ENCODE results near the gene ARPP21. TPM values are rescaled to one million over a fixed set of nuclear protein-coding genes. Genes with fewer than 3 reads are reported as not detected.

Gene ARPP21
- polyA plus RNA-seq, 3 donors, result 1.4 to 2.1 (median 1.6) TPM

DNA sequence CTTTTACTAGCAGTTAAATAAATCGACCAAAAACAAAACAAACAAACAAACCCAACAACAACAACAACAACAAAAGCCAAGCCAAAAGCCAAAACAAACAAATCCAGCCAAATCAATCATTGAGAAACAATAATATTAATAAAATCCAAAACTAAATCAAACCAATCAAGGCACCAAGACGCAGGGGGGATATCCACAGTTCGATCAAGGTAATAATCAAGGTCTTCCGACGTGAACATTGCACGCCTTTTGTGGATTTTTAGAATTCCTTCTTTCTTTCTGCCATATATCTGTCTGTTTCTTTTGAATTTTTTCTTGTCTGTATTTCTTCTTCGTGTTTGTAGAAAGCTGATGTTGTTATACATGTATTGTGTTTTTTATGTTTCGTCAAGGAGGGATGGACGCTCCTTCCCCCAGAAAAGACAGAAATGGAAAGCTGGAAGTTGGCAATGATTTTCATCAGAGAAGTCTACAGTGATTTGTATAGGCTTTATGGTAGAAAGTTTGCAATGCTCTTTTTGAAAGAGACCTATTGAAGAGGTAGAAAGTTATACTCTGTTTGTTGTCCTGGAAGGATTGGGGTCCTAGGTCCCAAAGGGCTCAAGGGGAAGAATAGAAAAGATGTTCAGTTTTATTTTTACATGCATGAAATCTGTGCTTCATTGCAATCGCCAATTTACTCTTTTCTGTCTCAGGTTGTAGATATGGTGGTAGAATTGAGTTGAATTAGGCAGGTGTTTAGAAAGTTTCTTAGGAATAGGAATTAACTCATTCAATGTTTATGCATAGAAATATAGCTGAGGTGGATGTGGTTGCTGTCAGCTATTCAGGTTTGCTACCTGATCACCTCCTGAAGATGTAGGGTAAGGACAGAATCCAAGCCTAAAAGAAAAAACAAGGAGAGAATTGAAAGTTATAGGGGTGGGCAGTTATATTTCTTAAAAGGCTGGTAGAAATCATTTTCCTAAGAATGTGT, 1.2 kb downstream of the ARPP21 start:
- no peak for DNase-seq (ENCODE audit: extremely low read depth in 1 of 11, low read depth in 9 of 11, low spot score in 4 of 11)

DNA sequence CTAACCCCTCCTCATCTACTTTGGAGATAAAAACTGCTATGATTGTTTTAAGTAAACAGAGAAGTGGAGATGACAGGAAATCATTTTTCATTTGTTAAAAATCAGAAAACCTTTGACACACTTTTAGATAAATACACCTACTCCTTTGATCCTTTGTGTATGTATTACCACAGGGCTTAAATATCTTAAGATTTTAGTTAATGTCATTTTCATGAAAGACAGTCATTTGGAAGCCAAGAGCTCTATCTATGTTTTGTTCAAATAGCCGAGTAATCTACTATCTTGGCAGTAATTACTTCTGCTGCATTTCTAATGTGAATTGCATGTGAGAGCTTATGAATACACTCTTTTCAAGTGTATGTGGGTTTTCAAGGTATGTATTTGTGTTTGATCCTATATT, 2.0 kb downstream of the ARPP21 start:
- DNase-seq (ENCODE audit: extremely low read depth in 1 of 11, low read depth in 9 of 11, low spot score in 4 of 11), result no peak

DNA sequence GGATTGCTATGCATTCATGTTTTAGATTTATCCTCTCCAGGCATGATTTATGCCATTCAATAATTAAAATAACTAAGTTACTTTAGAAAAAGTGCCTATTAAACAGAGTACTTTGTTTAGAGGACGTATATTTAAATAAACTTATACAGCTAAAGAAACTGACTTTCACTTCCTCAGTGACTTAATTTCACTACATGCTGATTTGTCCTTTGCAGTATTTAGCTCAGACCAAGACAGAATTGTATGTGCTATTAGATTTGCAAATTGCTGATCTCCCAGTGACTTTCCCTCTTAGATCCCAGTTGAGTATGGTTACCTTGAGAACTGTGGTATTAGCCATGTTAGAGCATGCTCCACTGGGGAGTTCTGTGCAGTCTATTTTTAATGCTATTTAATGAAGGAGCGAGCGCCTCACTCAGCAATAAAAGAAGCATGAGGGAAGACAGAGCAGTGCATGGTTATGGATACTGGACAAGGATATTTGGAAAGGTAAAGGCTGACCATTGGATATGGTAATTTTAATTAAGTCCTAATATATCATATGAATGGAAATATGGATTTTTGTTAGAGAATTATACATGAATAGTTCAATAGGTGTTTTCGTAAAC, 2.7 kb downstream of the ARPP21 start:
- no peak for DNase-seq (ENCODE audit: extremely low read depth in 1 of 11, low read depth in 9 of 11, low spot score in 4 of 11)

DNA sequence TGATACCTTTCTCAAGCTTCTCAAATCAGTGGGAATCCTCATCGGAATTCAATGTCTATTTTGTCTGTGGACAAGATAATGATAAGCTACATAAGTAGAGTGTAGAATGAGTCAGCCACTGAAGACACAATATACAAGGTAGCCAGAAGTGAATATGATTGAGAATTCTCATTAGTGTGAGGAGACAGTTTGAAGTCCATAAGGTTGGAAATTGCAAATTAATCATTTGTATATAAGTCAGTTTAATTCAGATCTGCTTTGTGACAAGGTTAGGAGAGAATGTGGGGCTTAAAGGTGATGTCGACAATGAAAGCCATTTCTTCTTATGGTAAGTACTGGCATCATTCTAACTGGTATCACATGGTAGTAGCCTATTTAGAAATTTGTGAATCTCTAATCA, 4.2 kb downstream of the ARPP21 start:
- no peak for DNase-seq (ENCODE audit: extremely low read depth in 1 of 11, low read depth in 9 of 11, low spot score in 4 of 11)

DNA sequence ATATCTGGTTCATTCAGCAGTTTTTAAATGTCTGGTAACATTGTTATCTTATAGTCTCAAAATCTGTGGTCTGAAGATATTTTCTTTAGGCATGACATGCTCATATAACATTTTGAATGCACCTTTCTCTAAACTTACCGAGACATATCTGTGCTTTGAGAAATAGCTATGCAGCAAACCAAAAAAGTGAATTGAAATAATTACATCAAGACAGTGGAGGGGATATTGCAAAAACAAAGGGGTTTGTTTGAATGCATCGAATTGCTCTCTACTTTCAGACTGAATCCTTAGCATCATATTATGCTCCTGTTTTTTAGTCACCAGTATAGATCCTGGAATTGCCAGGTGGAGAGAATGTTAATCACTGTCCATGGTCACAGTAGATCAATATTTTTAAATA, 5.1 kb downstream of the ARPP21 start:
- no peak for DNase-seq (ENCODE audit: extremely low read depth in 1 of 11, low read depth in 9 of 11, low spot score in 4 of 11)

DNA sequence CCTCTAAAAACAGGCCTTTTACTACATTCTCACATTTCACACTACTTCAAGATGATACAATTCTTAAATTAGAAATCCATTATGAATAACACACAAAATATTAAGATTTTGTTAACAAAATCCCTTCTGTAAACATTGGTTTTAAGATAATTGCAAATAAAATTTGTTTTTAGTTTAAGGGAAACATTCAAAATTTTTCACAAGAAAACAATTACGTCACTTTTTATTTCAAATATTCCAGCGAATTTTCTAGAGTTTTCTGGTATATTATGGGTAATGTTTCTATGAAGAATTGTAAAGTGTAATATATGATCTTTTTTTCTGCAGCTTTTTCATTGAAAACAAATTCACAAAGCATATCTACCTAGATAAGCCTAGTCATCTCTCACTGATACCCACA, 5.9 kb downstream of the ARPP21 start:
- DNase-seq (ENCODE audit: extremely low read depth in 1 of 11, low read depth in 9 of 11, low spot score in 4 of 11), result no peak

DNA sequence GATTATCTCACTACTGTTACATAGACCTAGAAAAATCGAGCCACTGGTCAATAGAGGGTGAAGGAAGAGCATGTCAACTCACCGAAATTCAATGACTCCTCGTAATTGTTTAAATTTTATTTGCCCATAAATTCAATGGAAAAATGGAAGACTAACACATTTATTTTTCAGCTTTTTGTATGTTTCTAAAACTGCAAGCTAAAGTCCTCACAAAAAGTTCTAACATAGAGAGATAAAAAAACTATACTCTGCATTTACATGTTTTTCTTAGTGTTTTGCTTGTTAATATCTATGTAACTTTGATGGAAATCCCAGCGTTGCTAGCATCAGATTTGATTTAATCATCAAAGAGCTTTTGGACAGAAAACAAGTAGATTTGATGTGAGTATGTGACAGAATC, 6.8 kb downstream of the ARPP21 start:
- no peak for DNase-seq (ENCODE audit: extremely low read depth in 1 of 11, low read depth in 9 of 11, low spot score in 4 of 11)

DNA sequence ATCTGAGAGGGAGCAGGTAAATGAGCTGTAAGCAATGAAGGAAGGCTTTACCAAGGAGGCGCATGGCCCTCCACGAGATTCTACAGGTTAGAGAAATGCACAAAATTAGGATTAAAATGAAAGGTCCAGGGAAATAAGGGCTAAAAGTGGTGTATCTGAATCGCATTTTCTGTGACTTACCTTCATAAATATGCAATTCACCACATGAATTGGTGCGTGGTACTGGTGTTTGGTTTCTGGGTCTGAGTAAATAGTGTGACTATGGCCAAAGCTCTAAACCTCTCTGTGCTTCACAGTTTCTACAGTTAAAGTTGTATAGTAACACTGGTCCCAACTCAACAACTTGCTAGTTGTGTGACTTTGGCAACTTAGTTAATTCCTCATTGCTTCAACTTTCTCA, 8.1 kb downstream of the ARPP21 start:
- DNase-seq (ENCODE audit: extremely low read depth in 1 of 11, low read depth in 9 of 11, low spot score in 4 of 11), result no peak

DNA sequence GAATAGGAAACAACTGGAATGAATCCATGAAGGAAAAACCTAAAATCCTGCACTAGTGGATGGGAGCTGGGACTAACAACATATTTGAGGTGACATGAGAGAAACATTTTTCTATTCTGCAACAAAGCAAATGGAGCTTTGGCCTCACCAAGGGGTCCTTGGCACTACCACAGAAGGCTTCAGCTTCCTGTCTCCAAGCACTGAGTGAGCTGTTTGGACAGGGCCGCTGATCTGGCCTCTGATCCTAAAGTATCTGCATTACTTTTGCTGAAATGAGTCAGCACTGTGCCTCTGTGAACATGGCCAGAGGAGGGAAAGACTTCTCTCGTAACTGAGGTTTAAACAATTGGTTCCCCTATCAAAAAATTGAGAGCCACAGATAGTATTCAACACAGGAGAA, 9.0 kb downstream of the ARPP21 start:
- DNase-seq (ENCODE audit: extremely low read depth in 1 of 11, low read depth in 9 of 11, low spot score in 4 of 11), result no peak

DNA sequence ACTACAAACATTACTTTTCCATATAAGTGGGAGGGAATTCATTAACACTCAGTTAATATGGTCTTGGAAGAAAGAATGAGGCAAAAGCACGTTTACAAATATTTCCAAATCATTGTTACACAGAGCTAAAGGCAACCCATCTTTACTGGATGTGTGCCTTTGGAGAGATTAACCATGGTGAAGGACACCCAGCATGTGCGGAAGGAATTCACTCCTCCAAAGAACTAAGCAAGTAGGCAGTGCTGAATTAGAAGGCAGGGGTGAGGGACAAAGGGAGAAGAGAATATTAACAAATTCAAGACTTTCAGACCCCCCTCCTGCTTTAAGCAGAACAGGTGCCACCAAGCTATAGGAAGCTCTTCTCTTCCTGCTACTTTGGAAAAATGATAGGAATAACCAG, 10.1 kb downstream of the ARPP21 start:
- DNase-seq (ENCODE audit: extremely low read depth in 1 of 11, low read depth in 9 of 11, low spot score in 4 of 11), result no peak

DNA sequence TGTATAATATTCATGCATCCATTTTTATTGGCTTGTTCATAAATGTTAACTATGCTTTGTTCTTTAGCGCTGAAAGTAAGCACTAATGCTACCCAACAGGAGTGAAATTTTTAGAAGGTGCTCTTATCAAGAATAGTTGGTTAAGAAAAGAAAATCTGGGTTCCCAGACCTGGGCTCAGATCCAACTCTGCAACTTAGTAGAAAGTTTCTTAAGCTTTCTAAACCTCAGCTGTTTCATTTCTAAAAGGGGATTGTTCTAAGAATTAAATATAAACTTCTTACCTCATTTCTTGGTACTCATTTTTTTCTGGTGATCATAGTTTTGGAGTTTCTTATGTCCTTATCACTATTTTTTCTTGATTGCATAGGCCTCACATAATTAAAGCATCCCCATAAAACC, 12.1 kb downstream of the ARPP21 start:
- DNase-seq (ENCODE audit: extremely low read depth in 1 of 11, low read depth in 9 of 11, low spot score in 4 of 11), result no peak

DNA sequence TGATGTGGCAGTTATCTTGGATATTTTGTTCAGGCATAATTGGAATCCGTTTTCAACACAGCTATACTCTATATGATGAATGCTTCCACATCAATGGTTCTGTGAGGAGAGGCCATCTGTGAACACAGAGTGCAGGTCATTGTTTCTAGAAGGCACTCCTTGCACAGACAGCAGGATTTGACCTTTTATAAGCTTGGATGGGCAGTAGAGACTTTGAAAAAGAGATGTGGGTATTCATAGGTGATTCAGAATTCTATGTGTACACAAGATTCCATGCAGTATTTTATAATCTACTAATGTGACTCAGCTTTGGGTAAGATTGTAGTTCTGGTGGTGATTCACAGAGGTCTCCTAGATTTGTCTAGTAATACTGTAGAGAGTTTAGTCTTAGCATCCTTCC, 12.5 kb downstream of the ARPP21 start:
- DNase-seq (ENCODE audit: extremely low read depth in 1 of 11, low read depth in 9 of 11, low spot score in 4 of 11), result no peak

DNA sequence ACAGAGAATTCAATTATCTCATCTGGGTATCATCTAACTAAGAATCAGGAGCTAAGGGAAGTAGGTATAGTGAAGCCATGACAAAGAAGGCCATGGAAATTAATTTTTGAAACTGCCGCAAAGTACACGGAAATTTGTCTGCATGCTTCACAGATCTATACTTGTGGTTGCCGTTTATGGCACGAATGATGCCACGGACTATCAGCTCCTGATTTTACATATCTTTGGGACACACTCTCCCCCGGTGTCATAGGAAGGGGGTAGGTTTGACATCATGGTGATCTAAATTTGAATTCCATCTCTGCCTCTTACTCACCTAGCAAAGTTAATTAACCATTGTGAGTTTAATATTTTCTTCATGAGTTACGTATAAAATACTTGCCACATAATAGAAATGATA, 14.0 kb downstream of the ARPP21 start:
- DNase-seq (ENCODE audit: extremely low read depth in 1 of 11, low read depth in 9 of 11, low spot score in 4 of 11), result no peak

DNA sequence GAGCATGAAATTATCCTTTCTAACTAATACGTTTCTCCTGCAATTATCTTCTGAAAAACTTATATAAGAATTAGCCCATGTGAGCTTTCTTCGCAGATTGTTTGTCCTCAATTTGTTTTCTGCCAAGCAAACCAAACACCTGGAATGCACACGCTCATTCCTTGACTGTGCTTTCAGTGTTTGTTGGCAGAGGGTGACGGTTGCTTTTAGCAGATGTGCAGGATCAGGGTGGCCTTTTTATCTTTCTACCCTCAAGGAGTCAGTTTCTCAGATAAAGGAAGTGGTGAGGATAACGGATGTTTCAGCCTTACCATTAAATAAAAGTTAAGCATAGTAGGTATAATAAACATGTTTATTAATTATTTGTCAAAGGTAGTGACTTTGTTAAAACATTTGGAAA, 15.2 kb downstream of the ARPP21 start:
- no peak for DNase-seq (ENCODE audit: extremely low read depth in 1 of 11, low read depth in 9 of 11, low spot score in 4 of 11)

DNA sequence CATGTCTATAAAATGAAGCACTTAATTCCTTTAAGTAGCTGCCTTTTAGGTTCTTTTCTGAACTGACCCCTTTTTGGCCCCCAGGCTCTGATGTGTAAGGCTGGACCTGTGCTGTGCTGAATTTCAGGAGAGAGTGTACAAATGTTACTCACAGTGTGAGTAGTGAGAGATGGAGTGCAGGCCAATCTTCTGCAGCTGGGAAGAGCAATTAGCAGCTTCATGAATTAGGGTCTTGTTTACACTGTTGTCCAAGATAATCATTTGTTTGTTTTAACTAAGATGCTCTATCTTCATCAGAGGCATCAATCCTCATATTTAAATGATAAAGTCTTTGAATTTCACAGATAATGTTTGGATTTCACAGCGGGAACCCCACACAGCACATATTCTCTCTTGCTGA, 19.4 kb downstream of the ARPP21 start:
- no peak for DNase-seq (ENCODE audit: extremely low read depth in 1 of 11, low read depth in 9 of 11, low spot score in 4 of 11)

DNA sequence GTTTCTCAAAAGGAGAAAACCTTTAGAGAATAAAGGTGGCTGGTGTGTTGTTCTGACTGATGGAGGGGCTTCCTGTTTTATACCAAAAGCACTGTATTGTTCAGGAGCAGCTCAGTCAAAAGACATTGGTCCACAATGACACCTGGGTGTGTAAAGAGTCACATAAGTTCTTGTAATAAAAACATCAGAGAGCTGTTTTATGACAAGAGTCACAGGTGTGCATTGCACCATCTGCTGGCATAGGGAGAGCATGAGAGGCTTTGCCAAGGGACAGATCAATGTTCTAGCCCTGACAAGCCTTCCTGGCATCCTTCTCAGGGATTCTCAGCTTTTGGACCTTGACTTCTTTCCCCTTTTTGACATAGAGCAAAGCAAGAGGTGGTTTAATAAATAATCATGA, 20.4 kb downstream of the ARPP21 start:
- peak in 2 of 11 donors; percentile 22 to 23 for DNase-seq (ENCODE audit: extremely low read depth in 1 of 11, low read depth in 9 of 11, low spot score in 4 of 11)

DNA sequence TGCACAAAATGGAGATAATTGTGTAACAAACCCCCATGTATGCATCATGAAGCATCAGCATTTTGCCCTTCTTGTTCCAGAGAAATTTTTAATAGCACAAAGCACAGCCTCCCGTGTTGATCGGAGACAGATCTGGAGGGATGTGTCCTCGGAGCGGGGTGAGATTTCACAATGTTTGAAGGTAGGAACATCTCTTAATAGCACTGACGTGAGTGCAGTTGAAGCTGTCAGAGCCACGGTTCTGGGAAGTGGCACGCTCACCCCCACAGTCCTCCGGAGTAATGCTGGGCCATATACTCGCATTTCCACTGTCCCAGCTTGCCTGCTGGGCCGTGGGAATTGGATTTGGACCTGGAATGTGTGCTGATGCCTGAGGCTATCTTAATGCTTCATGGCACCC, 24.1 kb downstream of the ARPP21 start:
- DNase-seq (ENCODE audit: extremely low read depth in 1 of 11, low read depth in 9 of 11, low spot score in 4 of 11), result no peak

DNA sequence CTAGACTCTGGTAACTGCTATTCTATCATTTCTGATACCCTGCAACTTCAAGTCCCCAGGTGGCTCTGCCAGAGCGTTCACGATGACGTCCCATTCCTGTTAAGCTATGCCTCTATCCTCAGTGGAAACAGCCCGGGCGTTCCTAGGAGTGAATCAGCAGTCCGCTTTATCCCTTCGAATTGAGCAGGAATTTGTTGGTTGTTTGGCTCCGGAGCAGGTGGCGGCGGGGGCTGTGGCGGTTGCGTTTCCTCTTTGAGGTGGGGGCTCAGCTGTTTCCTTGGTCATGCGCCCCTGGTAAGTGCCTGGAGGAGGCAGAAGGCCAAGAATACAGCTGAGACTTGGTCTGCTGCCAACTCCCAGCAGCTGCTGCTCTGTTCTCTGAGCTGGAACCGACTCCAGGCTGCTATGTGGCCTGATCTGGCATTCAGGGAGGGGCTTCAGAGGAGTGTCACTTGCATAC, 25.2 kb downstream of the ARPP21 start:
- peak; percentile 72 to 90 (median 82) for DNase-seq (ENCODE audit: extremely low read depth in 1 of 11, low read depth in 9 of 11, low spot score in 4 of 11)

DNA sequence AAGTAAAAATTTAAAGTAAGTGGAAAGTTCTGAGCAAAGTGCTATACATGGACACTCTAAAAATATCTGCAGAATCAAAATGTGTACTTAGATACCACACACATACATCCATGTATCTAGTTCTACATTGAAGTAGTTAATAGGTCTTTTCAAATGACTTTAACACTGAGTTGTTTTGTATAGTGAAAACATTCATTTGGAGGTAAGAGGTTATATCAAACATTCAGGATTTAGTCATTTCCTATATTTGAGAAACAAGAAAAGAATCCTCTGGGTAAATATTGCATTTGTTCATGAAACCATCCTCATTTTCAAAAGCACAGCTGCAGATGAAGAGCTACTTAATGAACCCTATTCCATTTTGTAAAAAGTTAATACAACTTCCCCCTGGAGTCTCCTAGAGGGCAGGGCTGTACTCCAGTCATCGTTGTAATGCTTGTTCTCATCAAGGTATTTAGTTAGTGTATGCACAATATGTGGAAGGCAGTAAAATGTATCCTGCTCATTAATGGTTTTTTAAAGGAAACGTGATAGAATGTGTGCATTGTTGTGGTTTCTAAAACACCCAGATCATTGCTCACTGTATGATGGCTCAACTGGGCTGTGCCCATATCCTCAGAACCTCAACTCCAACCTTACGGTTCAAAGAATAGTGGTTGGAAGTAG, 26.2 kb downstream of the ARPP21 start:
- no peak for DNase-seq (ENCODE audit: extremely low read depth in 1 of 11, low read depth in 9 of 11, low spot score in 4 of 11)

DNA sequence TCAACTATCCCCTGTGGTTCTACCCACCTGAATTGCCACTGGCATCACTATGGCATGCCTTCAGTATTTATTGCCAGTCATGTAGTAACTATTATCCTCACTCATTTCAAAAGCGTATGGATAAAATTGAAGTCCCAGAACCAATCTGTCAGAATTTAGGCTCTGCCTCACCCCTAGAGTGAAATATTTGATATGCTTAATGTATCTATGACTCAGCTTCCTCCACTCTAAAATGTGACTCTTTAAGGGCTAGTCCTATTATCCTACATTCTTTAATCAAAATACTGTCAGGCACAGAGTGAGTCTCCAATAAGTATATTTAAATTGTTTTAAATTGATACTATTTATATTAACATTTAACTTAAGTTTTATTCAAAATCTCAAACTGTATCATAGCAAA, 27.6 kb downstream of the ARPP21 start:
- DNase-seq (ENCODE audit: extremely low read depth in 1 of 11, low read depth in 9 of 11, low spot score in 4 of 11), result no peak

Data from renal cortex interstitium (tissue), 11 donors.